GM06990 (cell line): Measurements from ENCODE around the gene HPGDS.

Source experiments
- DNase-seq: peaks from one replicate; pipeline ENCODE4 v3.0.0-alpha.2; 2011; ENCODE audit not compliant: insufficient read length; ENCODE audit errors: extremely low read depth
- H3K27me3 ChIP-seq: replicated peaks from 2 replicates; pipeline ENCODE4 v1.6.0; 2011; ENCODE audit warnings: low read length; ENCODE audit not compliant: control insufficient read depth, insufficient read depth
- H3K36me3 ChIP-seq: 2 replicates; pipeline ENCODE4 v1.5.1; 2011; ENCODE audit warnings: low read length; ENCODE audit not compliant: control insufficient read depth, insufficient read depth
- H3K4me3 ChIP-seq: replicated peaks from 2 replicates; pipeline ENCODE4 v1.5.1; 2011; ENCODE audit warnings: low read depth, mild to moderate bottlenecking, control low read depth, low read length
- TF ChIP-seq, protein P1 (sequence below): IDR thresholded peaks from 2 replicates; pipeline ENCODE4 v1.5.1; 2011; ENCODE audit warnings: low read length, control low read depth, mild to moderate bottlenecking, inconsistent platforms; ENCODE audit not compliant: insufficient read depth, poor library complexity, severe bottlenecking

HPGDS gene

GRCh38 chr4:94290245-94290644 lies 52.4 kb downstream of the HPGDS start:
- H3K36me3 ChIP-seq = peaks cover 2% of the 10 kb centered on the region
- no peak overlapping the region for H3K4me3 ChIP-seq
- no peak for DNase-seq
- TF ChIP-seq, protein P1, sequence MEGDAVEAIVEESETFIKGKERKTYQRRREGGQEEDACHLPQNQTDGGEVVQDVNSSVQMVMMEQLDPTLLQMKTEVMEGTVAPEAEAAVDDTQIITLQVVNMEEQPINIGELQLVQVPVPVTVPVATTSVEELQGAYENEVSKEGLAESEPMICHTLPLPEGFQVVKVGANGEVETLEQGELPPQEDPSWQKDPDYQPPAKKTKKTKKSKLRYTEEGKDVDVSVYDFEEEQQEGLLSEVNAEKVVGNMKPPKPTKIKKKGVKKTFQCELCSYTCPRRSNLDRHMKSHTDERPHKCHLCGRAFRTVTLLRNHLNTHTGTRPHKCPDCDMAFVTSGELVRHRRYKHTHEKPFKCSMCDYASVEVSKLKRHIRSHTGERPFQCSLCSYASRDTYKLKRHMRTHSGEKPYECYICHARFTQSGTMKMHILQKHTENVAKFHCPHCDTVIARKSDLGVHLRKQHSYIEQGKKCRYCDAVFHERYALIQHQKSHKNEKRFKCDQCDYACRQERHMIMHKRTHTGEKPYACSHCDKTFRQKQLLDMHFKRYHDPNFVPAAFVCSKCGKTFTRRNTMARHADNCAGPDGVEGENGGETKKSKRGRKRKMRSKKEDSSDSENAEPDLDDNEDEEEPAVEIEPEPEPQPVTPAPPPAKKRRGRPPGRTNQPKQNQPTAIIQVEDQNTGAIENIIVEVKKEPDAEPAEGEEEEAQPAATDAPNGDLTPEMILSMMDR = no peak
- no peaks in the 10 kb centered on the region for H3K27me3 ChIP-seq

- no peak for DNase-seq
- TF ChIP-seq, protein P1 = no peak
- H3K36me3 ChIP-seq = peaks cover 2% of the 10 kb centered on the region
- H3K27me3 ChIP-seq = no peaks in the 10 kb centered on the region
- H3K4me3 ChIP-seq = no peak overlapping the region
These were observed 57.0 kb downstream of the HPGDS start for GRCh38 chr4:94285666-94286065.

- H3K4me3 ChIP-seq = no peak overlapping the region
- TF ChIP-seq, protein P1 = no peak
- no peaks in the 10 kb centered on the region for H3K27me3 ChIP-seq
- no peak for DNase-seq
- H3K36me3 ChIP-seq = peaks cover 2% of the 10 kb centered on the region
These were observed 57.7 kb downstream of the HPGDS start for GRCh38 chr4:94284889-94285288.

DNA sequence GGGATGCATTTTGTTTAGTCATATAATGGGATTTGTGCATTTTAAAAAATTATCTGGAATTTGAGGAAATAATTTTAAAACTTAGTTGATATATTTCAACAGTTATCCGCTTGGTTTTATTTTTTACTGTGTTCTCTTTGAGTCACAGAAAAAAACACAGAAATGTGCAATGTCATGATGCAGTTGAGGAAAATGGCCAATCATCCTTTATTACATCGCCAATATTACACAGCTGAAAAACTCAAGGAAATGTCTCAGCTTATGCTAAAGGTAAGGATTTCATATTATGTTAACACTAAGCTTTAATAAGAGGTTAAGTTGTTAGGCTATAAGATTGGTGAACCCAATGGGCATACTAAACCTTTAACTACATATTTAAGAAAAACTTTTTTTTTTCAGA lies 63.9 kb downstream of the HPGDS start:
- no peak overlapping the region for H3K4me3 ChIP-seq
- peaks cover 2% of the 10 kb centered on the region for H3K36me3 ChIP-seq
- no peak for DNase-seq
- no peaks in the 10 kb centered on the region for H3K27me3 ChIP-seq
- TF ChIP-seq, protein P1 = no peak

GRCh38 chr4:94277534-94277933 lies 65.1 kb downstream of the HPGDS start:
- Histone ChIP-seq H3K4me3 (no peak overlapping the region), H3K36me3 (peaks cover 2% of the 10 kb centered on the region), H3K27me3 (no peaks in the 10 kb centered on the region)
- no peak for DNase-seq
- TF ChIP-seq, protein P1 = no peak

DNA sequence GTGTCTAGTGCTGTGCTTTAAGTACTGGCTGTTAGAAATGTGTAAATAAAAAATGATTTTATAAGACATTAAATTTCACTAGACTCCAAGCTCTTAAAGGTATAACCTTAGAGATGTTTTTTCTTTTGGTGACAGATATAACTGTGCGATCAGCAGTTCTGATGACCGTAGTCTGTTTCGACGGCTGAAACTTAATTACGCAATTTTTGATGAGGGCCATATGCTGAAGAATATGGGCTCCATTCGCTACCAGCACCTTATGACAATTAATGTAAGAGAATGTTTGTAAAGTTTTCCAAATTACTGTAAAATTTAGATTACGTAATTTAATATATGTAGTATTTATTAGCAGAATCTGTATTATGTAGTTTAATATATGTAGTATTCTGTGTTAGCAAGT lies 66.4 kb downstream of the HPGDS start:
- TF ChIP-seq, protein P1 = no peak
- Histone ChIP-seq H3K36me3 (peaks cover 2% of the 10 kb centered on the region), H3K27me3 (no peaks in the 10 kb centered on the region), H3K4me3 (no peak overlapping the region)
- DNase-seq = no peak
